OCI-LY3 (cell line): ENCODE results near the gene OMP.

Experiments
- CTCF ChIP-seq: fragments of 200-600, 300-600 bp; sonication (generic); IDR thresholded peaks from 2 replicates; pipeline ENCODE4 v1.5.1; 2014; ENCODE audit warnings: antibody characterized with exemption, low read length, low read depth
- EZH2phosphoT487 ChIP-seq: fragments of 200-600 bp; shearing (Covaris generic); IDR thresholded peaks from 2 replicates; pipeline ENCODE4 v1.6.1; 2018; ENCODE audit warnings: antibody characterized with exemption, mixed run types, low read depth

GRCh38 chr11:77096591-77097019, 6.0 kb upstream of the OMP start:
- TF ChIP-seq CTCF (no peak), EZH2phosphoT487 (no peak)
